Activated T-helper 2 cell treated with anti-CD3 and anti-CD28 coated beads, Interferon-gamma antibody, Interleukin-2, Interleukin-4, amounts not matched to agents 10 μg/mL and 5 μg/mL and 100 μg/mL, durations not matched to agents 14 hours and 24 hours and 36 hours (primary cell): ENCODE measurements around the gene ZNF436. TPM values are rescaled to one million over a fixed set of nuclear protein-coding genes. Genes with fewer than 3 reads are reported as not detected.

Experiments
- DNase-seq: peaks from one replicate; pipeline ENCODE4 v3.0.0; 2021; ENCODE audit warnings: low spot score
- H3K27ac Mint-ChIP-seq: one replicate; pipeline ENCODE4 v1.8.0; 2021; ENCODE audit warnings: mixed read lengths
- H3K27me3 Mint-ChIP-seq: one replicate; pipeline ENCODE4 v1.8.0; 2021; ENCODE audit warnings: low read depth, mixed read lengths
- H3K36me3 Mint-ChIP-seq: one replicate; pipeline ENCODE4 v1.8.0; 2021; ENCODE audit warnings: low read depth, mixed read lengths
- H3K4me1 Mint-ChIP-seq: one replicate; pipeline ENCODE4 v1.8.0; 2021; ENCODE audit warnings: low read depth, mixed read lengths
- H3K4me3 Mint-ChIP-seq: one replicate; pipeline ENCODE4 v1.8.0; 2021; ENCODE audit warnings: low read depth, mild to moderate bottlenecking, moderate library complexity, mixed read lengths
- H3K9me3 Mint-ChIP-seq: one replicate; pipeline ENCODE4 v1.8.0; 2021; ENCODE audit warnings: mixed read lengths
- intact Hi-C: fragments of 100-400 bp; cut with micrococcal nuclease; formaldehyde crosslinking; loops from one replicate; pipeline ENCODE4 v1.15.1; 2023
- total RNA-seq: library from RNA; stranded (reverse); gene quantifications from 2 replicates; pipeline ENCODE4 v1.2.3, GENCODE V29; 2022

Gene ZNF436
- total RNA-seq, 1 donor from 2014 or later: 6.1 TPM

DNA sequence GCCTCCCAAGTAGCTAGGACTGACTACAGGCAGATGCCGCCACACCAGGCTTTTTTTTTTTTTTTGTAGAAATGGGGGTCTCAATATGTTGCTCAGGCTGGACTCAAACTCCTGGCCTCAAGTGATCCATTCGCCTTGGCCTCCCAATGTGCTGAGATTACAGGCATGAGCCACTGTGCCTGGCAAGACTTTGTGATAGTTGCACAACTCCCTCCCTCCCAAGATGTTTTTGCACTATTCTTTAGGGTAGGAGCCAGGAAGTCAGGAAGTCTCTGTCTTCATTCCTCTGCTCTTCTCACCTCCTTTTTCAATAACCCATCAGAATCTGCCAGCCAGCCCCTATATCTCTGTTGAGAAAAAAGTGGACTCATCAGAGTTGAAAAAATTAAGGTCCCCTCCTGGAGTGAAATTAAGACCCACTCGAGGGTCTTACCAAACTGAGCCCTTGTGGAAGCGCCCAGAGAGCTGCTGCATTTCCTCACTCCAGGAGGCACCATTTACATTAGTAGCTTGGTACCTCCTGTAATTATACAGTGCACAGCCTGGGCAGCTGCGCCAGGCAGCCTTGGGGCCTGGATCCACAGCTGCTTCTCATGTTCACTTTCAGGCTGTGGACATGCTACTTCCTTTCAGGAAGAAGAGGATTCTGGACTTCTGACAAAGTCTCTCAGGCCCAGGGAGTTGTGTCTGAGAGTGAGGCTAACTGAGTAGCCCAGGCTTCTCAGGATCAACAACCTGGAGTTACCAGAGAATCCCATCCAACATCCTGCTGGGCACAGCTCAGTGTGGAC, 30.9 kb upstream of the ZNF436 start:
- intact Hi-C loops: loop anchor here (5.0 kb wide), 1 partner anchor 103 kb away; no protein-coding TSS in a partner anchor
- no peak for DNase-seq
- H3K4me3 Mint-ChIP-seq: no peak overlapping the region
- H3K27ac Mint-ChIP-seq: no peak overlapping the region
- peaks cover 13% of the 10 kb centered on the region for H3K4me1 Mint-ChIP-seq
- no peaks in the 10 kb centered on the region for H3K27me3 Mint-ChIP-seq
- no peaks in the 10 kb centered on the region for H3K9me3 Mint-ChIP-seq
- H3K36me3 Mint-ChIP-seq: no peaks in the 10 kb centered on the region

DNA sequence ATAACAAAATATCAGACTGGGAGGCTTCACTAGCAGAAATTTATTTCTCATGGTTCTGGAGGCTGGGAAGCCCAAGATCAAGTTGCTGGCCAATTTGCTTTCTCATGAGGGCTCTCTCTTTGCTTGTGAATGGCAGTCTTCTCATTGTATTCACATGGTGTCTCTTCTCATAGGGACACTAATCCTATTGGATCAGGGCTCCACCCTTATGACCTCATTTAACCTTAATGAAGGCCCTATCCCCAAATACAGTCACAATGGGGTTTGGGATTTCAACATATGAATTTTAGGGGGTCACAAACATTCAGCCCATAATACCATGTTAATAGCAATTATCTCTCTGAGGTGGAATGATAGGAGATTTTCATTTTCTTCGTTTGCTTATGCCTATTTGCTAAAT, 29.6 kb upstream of the ZNF436 start:
- intact Hi-C loops: no loop called here
- Mint-ChIP-seq H3K27me3 (no peaks in the 10 kb centered on the region), H3K9me3 (no peaks in the 10 kb centered on the region), H3K36me3 (no peaks in the 10 kb centered on the region), H3K4me3 (no peak overlapping the region), H3K27ac (no peak overlapping the region), H3K4me1 (peaks cover 12% of the 10 kb centered on the region)
- DNase-seq: no peak

DNA sequence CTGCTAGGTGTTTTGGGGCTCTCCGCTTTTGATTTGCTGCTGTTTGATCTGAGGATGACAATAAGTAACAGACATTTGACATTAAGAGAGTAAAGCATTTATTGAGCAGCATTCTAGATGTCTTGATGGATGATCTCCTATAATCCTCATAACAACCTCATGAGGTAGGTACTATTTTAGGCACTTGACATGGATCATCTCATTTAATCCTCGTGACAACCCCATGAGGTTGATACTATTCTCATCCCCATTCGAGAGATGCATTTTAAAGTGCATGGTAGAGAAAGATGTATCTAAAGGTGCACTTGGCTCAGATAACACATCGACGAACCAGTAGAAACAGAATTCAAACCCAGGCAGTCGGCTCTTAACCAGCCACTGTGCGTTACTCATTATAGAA, 28.3 kb upstream of the ZNF436 start:
- H3K4me1 Mint-ChIP-seq: peaks cover 5% of the 10 kb centered on the region
- no peaks in the 10 kb centered on the region for H3K27me3 Mint-ChIP-seq
- intact Hi-C loops: no loop called here
- no peak overlapping the region for H3K27ac Mint-ChIP-seq
- H3K4me3 Mint-ChIP-seq: no peak overlapping the region
- H3K36me3 Mint-ChIP-seq: no peaks in the 10 kb centered on the region
- no peak for DNase-seq
- H3K9me3 Mint-ChIP-seq: no peaks in the 10 kb centered on the region

DNA sequence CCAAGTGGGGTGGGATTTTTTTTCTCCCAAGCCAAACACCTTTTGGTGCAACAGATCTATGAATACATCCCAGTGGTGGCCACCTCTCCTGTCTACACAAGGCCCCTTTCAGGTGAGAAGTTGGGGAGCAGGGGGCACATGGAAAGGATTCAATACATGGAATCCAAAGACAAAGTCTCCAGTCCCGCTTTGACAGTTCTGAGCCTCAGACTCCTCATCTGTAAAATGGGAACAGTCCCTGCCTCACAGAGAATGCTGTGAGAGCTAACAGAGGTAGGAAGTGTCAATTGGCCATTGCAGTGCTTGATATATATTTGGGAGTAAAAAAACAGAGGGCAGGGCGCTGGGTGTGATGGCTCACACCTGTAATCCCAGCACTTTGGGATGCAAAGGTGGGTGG, 26.7 kb upstream of the ZNF436 start:
- H3K27me3 Mint-ChIP-seq: no peaks in the 10 kb centered on the region

DNA sequence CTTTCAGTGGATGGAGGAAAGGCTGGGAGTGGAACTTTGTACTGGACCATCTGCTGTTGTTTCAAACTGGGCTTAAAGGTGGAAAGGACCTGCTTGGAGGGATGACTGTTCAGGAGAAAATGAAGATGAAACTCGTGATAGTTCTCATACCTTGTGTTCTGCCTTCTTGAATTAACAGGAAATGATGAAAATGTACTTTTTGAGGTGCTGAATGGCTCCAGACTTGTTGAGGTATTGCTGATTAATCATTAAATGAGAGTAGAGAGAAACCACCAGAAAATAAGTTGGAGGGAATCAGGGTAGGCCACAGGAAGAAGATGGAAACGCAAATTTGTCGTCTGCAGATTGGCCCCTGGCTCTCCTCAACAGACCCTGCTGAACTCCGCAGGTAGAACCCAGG, 26.2 kb upstream of the ZNF436 start:
- H3K9me3 Mint-ChIP-seq: no peaks in the 10 kb centered on the region
- H3K27ac Mint-ChIP-seq: no peak overlapping the region
- H3K36me3 Mint-ChIP-seq: no peaks in the 10 kb centered on the region
- H3K4me1 Mint-ChIP-seq: peaks cover 3% of the 10 kb centered on the region
- no peaks in the 10 kb centered on the region for H3K27me3 Mint-ChIP-seq
- intact Hi-C loops: no loop called here
- no peak overlapping the region for H3K4me3 Mint-ChIP-seq
- DNase-seq: no peak

More for the DNA sequence above, 26.7 kb upstream of the ZNF436 start:
- DNase-seq: no peak
- Mint-ChIP-seq H3K9me3 (no peaks in the 10 kb centered on the region), H3K36me3 (no peaks in the 10 kb centered on the region), H3K4me1 (peaks cover 3% of the 10 kb centered on the region), H3K4me3 (no peak overlapping the region), H3K27ac (no peak overlapping the region)
- intact Hi-C loops: no loop called here

DNA sequence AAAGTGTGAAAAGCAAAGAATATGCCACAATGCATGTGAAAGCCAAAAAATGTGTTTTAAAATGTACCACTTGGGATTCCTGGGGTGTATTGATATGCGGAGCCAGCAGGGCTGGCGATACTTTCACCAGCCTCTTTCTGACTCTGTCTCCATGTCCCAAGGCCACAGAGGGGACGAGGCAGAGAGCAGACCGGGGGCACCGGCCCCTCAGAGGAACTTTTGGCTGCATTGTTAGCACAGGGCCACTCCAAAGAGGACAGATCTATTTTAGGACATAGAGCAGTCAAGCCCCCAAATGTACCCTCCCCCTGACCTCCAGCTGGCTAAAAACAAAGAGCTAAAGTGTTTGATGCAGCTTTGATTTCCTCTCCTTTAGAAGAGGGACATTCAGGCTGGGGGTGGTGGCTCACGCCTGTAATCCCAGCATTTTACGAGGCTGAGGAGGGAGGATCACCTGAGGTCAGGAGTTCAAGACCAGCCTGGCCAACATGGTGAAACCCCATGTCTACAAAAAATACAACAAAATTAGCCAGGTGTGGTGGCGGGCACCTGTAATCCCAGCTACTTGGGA, 25.6 kb upstream of the ZNF436 start:
- H3K9me3 Mint-ChIP-seq: no peaks in the 10 kb centered on the region

DNA sequence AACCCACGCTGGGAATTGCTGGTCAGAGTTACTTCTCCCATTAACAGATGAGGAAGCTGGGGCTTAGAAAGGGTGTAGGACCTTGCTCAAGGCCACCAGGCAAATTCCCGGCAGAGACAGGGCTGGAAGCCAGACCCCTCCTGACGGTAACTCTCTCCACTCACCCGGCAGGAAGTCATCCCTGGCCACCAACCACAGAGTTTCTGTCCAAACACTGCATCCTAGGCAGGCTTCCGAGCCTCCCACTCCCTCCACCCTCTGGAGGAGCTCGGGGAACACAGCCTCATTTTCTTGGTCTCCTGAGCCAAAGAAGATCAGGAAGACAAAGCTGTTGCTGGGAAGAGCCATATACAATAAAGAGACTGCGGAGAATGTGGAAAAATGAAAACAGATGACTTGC, 25.0 kb upstream of the ZNF436 start:
- intact Hi-C loops: no loop called here

More for the DNA sequence above, 25.6 kb upstream of the ZNF436 start:
- H3K27ac Mint-ChIP-seq: no peak overlapping the region
- H3K36me3 Mint-ChIP-seq: no peaks in the 10 kb centered on the region
- intact Hi-C loops: no loop called here
- H3K4me1 Mint-ChIP-seq: peaks cover 3% of the 10 kb centered on the region
- H3K27me3 Mint-ChIP-seq: no peaks in the 10 kb centered on the region
- H3K4me3 Mint-ChIP-seq: no peak overlapping the region
- DNase-seq: no peak

DNA sequence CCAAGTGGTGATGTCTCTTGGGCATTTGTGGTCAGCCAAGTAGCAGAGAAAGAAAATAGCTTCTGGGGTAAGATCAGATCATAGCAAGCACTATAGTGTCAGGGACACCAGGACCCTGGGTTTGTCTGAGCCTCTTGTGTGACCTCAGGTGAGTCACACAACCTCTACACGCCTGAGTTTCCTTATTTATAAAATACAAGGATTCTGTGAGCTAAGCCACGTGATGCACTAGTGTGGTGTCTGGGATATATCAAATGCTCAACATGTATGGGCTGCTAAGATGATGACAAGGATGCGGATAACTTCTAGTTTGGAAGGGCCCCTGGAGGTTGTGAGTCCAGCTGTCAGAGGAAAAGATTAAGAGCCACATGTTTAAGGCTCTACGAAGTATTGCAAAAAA, 24.5 kb upstream of the ZNF436 start:
- Mint-ChIP-seq H3K9me3 (no peaks in the 10 kb centered on the region), H3K27me3 (no peaks in the 10 kb centered on the region)

More for the DNA sequence above, 25.0 kb upstream of the ZNF436 start:
- Mint-ChIP-seq H3K4me1 (peaks cover 3% of the 10 kb centered on the region), H3K4me3 (no peak overlapping the region), H3K9me3 (no peaks in the 10 kb centered on the region), H3K36me3 (no peaks in the 10 kb centered on the region), H3K27me3 (no peaks in the 10 kb centered on the region), H3K27ac (no peak overlapping the region)
- no peak for DNase-seq

DNA sequence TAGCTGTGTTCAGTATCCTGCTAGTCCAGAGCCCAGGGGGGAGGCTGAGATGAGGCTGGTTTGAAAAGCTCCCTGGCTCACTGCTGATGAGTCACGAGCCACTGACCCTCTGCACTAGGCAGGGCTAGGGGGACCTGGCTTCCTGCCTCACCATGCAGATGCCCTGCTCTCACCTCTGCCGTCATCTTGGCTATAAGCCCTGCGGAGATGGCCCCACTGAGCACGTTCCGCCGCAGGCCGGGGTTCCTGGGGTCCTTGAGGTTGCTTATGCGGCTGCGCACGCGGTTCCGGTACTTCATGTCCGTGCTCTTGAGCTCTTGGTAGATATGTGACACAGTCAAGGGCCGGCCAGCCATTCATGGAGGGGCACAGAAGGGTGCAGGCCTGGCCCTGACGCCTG, 24.1 kb upstream of the ZNF436 start:
- no peaks in the 10 kb centered on the region for H3K9me3 Mint-ChIP-seq
- intact Hi-C loops: no loop called here
- DNase-seq: no peak
- H3K4me3 Mint-ChIP-seq: no peak overlapping the region
- H3K36me3 Mint-ChIP-seq: no peaks in the 10 kb centered on the region
- peaks cover 3% of the 10 kb centered on the region for H3K4me1 Mint-ChIP-seq
- H3K27ac Mint-ChIP-seq: no peak overlapping the region
- H3K27me3 Mint-ChIP-seq: no peaks in the 10 kb centered on the region

More for the DNA sequence above, 24.5 kb upstream of the ZNF436 start:
- Mint-ChIP-seq H3K27ac (no peak overlapping the region), H3K4me3 (no peak overlapping the region), H3K4me1 (peaks cover 3% of the 10 kb centered on the region), H3K36me3 (no peaks in the 10 kb centered on the region)
- no peak for DNase-seq
- intact Hi-C loops: no loop called here

DNA sequence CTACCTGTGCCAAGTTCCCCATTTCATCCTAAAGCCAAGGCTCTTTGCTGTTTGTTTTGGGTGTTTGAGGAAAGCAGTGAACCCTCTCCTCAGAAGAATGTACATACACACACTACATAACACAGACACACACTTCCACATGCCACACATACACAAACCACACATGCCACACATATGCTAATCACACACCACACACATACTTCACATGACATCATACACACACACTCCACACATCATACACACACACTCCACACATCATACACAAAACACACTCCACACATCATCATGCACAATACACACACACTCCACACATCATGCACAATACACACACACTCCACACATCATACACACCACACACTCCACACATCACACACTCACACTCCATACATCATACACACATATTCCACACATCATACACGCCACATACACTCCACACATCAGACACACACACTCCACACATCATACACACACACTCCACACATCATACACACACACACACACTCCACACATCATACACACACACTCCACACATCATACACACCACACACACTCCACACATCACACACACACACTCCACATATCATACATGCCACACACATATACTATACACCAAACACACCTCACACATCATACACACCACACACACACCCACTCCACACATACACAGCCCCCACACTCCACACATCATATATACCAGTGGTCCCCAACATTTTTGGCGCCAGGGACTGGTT, 22.7 kb upstream of the ZNF436 start:
- Mint-ChIP-seq H3K4me3 (no peak overlapping the region), H3K9me3 (no peaks in the 10 kb centered on the region), H3K27me3 (no peaks in the 10 kb centered on the region), H3K36me3 (no peaks in the 10 kb centered on the region), H3K27ac (no peak overlapping the region), H3K4me1 (peaks cover 3% of the 10 kb centered on the region)
- no peak for DNase-seq
- intact Hi-C loops: no loop called here

DNA sequence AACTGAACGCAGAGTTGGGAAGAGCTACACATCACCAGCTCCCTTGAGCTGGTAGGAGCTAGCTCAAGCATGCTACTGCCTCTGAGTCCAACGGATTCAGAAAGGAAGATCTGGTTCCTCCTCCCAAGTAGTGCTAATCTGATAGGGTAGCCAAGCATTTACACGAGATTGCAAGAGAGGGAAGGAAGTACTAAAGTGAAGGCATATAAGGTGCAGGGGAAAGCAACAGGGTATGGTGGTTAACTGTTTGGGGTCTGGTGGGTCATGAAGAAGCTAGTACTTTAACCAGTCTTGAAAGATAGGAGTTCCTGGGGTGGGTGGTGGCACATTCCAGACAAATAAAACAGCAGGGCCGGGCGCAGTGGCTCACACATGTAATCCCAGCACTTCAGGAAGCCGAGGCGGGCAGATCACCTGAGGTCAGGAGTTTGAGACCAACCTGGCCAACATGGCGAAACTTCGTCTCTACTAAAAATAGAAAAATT, 20.2 kb upstream of the ZNF436 start:
- H3K27me3 Mint-ChIP-seq: no peaks in the 10 kb centered on the region
- no peak overlapping the region for H3K27ac Mint-ChIP-seq
- no peaks in the 10 kb centered on the region for H3K9me3 Mint-ChIP-seq
- no peaks in the 10 kb centered on the region for H3K36me3 Mint-ChIP-seq
- H3K4me1 Mint-ChIP-seq: no peaks in the 10 kb centered on the region
- intact Hi-C loops: no loop called here
- no peak for DNase-seq
- H3K4me3 Mint-ChIP-seq: no peak overlapping the region

DNA sequence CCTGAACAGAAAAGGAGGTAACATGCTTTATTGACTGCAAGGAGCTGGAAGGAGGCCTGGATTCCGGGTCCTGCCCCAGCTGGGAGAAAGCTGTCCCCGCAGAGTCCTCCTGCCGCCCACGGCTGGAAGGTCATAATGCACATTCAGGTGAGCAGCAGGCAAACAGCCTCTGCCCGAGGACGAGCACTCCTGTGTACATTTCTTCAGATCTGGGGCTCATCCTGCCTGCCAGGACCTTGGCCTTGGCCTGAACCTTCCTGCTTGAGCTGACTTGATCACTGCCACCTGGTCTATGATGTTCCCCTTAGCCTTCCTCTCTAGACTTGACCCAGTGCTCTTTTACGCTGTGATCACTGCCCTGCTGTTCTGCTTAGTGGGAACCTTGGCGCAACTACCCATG, 17.9 kb upstream of the ZNF436 start:
- H3K27ac Mint-ChIP-seq: no peak overlapping the region
- no peaks in the 10 kb centered on the region for H3K4me1 Mint-ChIP-seq
- no peak for DNase-seq
- no peaks in the 10 kb centered on the region for H3K36me3 Mint-ChIP-seq
- H3K9me3 Mint-ChIP-seq: no peaks in the 10 kb centered on the region
- H3K27me3 Mint-ChIP-seq: no peaks in the 10 kb centered on the region
- H3K4me3 Mint-ChIP-seq: no peak overlapping the region
- intact Hi-C loops: no loop called here

DNA sequence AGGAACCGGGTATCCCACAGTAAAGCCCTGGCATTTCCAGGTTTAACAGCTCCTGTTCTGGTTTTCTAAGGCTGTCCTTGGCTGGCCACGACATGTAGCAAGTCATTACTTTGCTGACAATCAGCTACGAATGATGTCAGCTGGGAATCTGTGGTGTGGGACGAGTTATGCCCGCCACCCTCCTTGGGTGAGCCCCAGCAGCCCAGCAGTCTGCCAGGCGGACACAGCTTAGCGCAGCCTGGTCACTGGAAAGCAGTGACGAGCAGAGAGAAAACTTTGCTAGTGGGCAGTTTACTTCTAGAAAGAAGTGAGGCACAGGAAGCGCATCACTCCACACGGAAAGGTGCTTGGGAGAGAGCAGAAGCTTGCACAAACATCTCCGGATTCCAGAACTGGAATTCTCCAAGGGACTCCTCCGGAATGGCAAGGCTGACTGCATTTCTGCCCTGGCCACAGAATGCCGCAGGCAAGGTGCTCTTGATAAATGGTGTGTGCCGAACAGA, 15.5 kb upstream of the ZNF436 start:
- Mint-ChIP-seq H3K9me3 (no peaks in the 10 kb centered on the region), H3K4me3 (no peak overlapping the region), H3K27me3 (no peaks in the 10 kb centered on the region), H3K36me3 (no peaks in the 10 kb centered on the region), H3K27ac (no peak overlapping the region), H3K4me1 (no peaks in the 10 kb centered on the region)
- intact Hi-C loops: no loop called here
- no peak for DNase-seq
